Fibroblast of skin of scalp (primary cell): ENCODE measurements around the gene TYMP.
"Not testable (repeated sequence)": the region's sequence is repeated elsewhere in the genome, so short reads cannot be mapped to it uniquely, and the experiment has no call there.

ENCODE experiments used
- DNase-seq: peaks from one replicate; pipeline ENCODE4 v3.0.0-alpha.2; 2013

TYMP gene

DNA sequence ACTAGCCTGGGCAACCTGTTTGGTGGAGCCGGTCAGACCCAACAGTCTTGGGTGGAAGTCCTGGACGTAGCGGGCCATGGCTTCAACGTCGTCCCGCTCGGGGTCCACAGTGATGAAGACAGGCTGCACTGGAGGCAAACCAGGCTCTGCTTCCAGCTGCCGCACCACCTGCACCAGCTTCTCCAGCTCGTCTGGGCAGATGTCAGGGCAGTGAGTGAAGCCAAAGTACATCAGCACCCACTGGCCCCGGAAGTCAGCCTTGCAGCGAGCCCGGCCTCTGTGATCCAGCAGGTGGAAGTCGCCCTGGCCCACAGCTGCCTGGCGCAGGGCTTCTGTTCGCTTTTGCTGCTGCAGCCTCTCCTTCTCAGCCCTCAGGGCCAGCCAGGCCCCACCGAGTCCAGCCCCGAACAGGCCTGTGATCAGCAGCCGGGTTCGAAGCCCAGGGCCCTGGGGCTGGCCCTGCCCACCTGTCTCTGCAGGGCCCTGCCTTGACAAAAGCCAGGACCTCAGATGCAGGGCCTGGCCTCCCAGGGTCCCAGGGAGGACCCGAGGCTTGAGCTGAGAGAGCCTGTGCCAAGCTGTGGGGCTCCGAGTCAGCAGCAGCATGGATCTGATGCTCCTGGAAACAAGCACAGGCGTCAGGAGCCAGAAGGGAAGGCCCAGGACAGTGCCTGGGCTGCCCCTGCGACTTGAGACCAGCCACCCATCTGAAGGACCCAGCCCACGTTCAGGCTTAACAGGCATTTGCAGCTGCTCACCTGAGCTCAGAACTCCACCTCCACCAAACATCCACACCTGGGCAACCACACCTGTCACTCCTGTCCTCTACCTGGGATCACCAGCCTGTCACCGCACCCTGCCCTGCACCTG, 5.8 kb downstream of the TYMP start:
- no peak for DNase-seq

DNA sequence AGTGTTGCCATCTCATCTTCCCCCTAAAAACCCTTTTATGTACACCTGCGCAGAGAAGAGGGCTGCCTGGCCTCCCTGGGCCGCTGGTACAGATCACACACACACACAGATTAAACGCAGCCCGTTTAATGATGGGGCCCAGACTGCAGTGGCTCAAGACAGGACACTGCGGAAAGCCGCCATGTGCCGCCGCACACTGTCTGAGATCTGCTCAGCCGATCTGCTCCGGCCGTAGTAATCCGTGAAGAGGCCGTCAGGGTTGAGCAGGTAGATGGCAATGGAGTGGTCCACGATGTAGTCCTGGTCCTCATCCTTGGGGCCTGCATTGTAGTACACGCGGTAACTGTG, 6.4 kb downstream of the TYMP start:
- DNase-seq: no peak

DNA sequence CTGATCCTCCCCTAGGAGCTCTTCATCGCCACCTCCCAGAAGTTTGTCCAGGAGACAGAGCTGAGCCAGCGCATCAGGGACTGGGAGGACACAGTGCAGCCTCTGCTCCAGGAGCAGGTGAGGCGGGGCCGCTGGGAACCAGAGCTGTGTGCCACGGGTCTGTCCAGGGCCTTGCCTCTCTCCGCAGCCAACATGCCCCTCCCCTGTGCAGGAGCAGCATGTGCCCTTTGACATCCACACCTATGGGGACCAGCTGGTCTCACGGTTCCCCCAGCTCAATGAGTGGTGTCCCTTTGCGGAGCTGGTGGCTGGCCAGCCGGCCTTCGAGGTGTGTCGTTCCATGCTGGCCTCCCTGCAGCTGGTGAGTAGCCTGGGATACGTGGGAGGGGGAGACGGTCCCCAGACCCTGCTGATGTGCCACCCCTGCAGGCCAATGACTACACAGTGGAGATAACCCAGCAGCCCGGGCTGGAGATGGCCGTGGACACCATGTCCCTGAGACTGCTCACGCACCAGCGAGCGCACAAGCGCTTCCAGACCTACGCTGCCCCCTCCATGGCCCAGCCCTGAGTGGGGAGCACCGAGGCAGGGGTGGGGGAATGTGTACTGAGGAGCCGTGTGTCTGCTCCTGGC, 6.9 kb downstream of the TYMP start:
- no peak for DNase-seq

GRCh38 chr22:50522208-50522805, 7.5 kb downstream of the TYMP start:
- DNase-seq: no peak

DNA sequence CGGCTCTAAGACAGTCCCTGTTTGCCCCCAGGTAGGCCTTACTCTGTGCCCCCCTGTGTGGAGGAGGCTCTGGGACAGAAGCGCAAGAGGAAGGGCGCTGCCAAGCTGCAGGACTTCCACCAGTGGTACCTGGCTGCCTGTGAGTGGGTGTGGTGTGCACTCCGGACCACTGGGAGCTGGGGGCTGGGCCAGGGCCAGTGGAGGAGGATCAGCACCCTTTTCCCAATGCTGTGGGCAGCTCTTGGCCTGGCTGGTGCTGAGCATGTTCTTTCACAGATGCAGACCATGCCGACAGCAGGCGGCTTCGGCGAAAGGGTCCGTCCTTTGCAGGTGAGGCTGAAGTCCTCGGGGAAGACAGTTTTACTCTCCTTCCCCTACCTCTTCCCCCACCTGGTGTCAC, 8.1 kb downstream of the TYMP start:
- no peak for DNase-seq

DNA sequence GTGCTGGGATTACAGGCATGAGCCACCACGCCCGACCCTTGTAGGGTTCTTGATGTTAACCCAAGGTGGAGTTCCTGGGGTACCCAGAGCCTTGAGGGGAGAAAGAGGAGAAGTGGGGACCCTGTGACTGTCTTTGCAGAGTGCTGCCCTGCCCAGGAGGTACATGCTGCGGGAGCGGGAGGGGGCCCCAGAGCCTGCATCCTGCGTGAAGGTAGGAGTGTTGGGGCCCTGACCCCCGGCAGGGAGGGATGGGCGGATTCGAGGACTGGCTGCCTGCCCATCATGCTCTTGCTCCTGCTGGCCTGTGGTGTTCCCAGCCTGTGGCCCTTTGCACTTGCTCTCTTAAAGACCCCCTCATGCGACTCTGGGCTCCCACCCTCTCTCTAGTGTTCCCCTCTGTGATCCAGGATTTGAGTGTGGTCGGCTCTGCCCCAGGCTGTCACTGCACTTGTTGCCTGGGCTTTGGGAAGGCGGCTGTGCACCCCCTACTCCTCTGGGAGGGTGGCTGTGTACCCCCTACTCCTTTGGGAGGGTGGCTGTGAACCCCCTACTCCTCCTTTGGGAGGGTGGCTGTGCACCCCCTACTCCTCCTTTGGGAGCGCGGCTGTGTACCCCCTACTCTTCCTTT, 8.9 kb downstream of the TYMP start:
- no peak for DNase-seq

GRCh38 chr22:50520184-50520583, 9.6 kb downstream of the TYMP start:
- not testable (repeated sequence) for DNase-seq

- no peak for DNase-seq
Observed at GRCh38 chr22:50519151-50519550, 10.7 kb downstream of the TYMP start.

DNA sequence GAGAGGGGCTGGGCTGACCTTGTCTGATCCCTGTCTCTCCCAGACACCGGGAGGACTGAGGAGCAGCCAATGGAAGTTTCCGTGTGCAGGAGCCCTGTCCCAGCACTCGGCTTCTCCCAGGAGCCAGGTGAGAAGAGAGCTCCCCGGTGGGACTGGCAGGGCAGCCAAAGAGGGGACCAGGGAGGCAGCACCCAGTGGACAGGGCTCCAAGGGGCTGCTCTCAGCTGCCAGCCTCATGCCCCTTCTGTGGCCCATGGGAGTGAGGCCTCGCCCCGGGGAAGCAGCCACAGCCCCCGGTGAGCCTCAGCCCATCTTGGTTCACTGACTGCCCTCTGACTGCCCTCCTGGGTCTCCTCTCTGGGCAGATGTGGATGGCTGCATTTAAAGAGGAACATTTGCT, 11.2 kb downstream of the TYMP start:
- no peak for DNase-seq

DNA sequence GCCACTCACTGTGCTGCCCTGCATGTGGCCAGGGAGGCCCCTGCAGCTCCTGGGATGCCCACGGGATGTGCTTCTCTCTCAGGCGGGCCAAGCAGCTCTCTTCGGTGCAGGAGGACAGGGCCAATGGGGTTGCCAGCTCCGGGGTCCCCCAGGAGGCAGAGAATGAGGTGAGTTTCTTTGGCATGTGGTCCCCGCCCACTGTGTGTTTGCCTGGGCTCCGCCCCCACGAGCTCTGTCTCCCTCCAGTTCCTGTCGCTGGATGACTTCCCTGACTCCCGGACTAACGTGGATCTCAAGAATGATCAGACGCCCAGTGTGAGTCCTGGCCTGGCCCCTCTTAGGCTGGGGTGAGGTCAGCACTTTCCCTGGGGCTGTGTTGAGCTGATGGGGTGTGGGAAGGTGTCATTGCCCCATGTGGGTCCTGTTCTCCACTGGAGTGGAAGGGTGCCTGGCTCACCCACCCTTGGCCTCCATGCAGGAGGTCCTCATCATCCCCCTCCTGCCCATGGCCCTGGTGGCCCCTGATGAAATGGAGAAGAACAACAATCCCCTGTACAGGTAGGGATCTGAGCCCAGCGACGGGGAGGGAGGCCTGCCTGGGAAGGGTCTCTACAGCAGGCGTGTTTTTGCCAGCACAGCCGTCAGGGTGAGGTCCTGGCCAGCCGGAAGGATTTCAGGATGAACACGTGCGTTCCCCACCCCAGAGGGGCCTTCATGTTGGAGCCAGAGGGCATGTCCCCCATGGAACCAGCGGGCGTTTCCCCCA, 12.1 kb downstream of the TYMP start:
- DNase-seq: no peak

DNA sequence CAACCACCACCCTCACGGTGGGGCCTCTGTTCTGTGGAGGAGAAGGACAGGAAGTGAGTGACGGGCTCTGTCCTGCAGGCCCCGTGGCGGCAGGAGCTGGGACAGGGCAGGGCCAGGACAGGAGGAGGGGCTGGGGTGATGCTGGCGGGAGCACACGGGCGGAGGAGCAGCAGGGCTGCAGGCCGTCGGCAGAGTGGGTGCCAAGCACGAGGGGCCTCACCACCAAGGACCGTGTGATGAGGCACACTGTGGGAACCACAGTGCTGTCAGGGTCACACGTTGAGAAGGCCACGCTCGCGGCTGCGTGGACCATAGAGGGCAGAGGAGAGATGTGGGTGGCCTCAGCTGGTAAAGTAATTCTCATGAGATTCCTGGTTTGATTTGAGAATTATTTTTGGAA, 12.9 kb downstream of the TYMP start:
- DNase-seq: no peak

DNA sequence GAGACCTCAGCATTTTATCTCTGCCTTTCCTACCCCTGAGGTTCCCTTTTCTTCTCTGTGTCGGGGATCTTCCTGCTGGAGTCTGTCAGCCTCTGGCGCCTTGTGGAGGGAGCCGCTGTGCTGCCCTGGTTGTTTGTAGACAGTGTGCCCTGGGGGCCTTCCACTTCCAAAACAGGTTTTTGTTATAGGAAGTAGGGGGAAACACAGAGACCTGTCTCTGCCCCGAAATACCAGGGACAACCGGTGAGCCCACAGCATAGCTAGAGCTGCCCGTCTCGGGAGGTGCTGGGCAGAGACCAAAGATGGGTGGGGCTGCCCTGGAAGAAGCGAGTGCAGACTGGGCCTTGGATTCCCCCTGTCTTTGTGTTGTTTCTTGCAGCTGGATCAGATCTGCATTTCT, 13.7 kb downstream of the TYMP start:
- no peak for DNase-seq

DNA sequence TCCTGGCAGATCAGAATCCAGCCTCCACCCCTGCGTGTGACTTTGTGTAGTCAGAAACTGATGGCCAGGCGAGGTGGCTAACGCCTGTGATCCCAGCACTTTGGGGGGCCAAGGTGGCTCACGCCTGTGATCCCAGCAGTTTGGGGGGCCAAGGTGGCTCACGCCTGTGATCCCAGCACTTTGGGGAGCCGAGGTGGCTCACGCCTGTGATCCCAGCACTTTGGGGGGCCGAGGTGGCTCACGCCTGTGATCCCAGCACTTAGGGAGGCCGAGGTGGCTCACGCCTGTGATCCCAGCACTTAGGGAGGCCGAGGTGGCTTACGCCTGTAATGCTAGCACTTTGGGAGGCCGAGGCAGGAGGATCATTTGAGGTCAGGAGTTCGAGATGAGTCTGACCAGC, 16.6 kb downstream of the TYMP start:
- no peak for DNase-seq

- DNase-seq: no peak
Observed at GRCh38 chr22:50508897-50509296, 20.9 kb downstream of the TYMP start.

- peak; percentile 98 for DNase-seq
Observed at GRCh38 chr22:50507991-50508884, 21.6 kb downstream of the TYMP start, which contains the start of gene NCAPH2. Gene NCAPH2 (plus strand): TSS chr22:50508224. CDS start chr22:50508338, 114 bp downstream.

DNA sequence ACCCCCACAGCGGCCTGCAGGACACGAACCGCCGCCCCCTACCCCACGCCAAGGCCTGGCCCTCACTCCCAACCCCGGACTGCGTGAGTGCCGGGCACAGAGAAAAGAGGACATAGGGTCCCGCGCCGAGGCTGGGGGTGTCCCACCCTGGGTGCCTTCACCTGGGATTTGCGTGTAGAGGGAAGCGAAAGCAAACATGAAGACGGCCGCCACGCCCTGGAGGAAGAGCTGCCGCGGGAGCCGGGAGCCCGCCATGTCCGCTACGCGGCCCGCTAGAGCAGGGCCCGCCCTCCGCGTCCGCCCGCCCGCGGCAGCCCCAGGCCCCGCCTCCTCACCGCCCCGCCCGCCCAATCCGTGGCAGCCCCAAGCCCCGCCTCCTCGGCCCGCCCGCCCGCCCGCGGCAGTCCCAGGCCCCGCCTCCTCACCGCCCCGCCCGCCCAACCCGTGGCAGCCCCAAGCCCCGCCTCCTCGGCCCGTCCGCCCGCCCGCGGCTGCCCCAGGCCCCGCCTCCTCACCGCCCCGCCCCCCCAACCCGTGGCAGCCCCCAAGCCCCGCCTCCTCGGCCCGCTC, 22.3 kb downstream of the TYMP start, which contains the start of gene LMF2:
TSS of gene LMF2 (minus strand) at position 282 of the 570 bp plus-strand sequence. CDS start at position 255, 27 bp downstream.
- DNase-seq: no peak

GRCh38 chr22:50506611-50507420, 23.0 kb downstream of the TYMP start:
- DNase-seq: no peak

- DNase-seq: no peak
Observed at GRCh38 chr22:50505776-50506610, 23.8 kb downstream of the TYMP start.

DNA sequence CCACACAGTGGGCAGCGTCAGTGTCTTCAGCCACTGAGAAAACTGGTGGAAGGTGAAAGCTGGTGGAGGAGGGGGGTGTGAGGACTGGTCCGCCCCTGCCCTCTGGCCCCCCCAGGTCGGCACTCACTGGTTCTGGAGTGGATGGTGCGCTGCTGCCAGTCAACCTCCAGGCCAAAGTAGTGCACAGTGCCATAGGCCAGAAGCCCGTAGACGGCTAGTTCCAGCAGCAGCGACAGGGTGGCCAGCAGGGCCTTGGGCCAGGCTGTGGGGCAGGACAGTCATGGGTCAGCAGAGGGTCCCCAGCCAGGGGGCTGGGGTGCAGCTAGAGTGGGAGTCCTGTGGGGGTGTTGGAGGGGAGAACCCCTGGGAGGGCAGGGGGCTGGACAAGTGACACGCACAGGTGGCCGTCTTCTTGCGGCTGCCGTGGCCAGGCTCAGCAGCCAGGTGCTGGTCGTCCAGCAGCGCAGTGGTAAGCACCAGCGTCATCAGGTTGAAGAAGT, 24.5 kb downstream of the TYMP start:
- no peak for DNase-seq
